Measurements from ENCODE around the gene OR2M3. TPM values are rescaled to one million over a fixed set of nuclear protein-coding genes. Genes with fewer than 3 reads are reported as not detected.

Gene OR2M3
- total and polyA plus RNA-seq, 8 donors, result under 0.01 TPM; not detected in 7

- ATAC-seq, result no peak
- FAIRE-seq, result no peak
- no peak for DNase-seq
- H3K4me1 ChIP-seq, result no peaks in the 10 kb centered on the region
- H3K4me3 ChIP-seq, result no peak overlapping the region
- 26 to 45% methylated on average over 1 of the region's 1 CpG for WGBS, 2 donors
- intact Hi-C loops (cut with DNase I), result no loop called here
- no peaks in the 10 kb centered on the region for H3K9me3 ChIP-seq
- TF ChIP-seq, protein P1, sequence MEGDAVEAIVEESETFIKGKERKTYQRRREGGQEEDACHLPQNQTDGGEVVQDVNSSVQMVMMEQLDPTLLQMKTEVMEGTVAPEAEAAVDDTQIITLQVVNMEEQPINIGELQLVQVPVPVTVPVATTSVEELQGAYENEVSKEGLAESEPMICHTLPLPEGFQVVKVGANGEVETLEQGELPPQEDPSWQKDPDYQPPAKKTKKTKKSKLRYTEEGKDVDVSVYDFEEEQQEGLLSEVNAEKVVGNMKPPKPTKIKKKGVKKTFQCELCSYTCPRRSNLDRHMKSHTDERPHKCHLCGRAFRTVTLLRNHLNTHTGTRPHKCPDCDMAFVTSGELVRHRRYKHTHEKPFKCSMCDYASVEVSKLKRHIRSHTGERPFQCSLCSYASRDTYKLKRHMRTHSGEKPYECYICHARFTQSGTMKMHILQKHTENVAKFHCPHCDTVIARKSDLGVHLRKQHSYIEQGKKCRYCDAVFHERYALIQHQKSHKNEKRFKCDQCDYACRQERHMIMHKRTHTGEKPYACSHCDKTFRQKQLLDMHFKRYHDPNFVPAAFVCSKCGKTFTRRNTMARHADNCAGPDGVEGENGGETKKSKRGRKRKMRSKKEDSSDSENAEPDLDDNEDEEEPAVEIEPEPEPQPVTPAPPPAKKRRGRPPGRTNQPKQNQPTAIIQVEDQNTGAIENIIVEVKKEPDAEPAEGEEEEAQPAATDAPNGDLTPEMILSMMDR (IDR thresholded peaks at IDR 0.05), result no peak
- H3K36me3 ChIP-seq, result no peaks in the 10 kb centered on the region
- no peaks in the 10 kb centered on the region for H3K27me3 ChIP-seq
- H3K27ac ChIP-seq, result no peak overlapping the region
These were observed 2.9 kb upstream of the OR2M3 start for GRCh38 chr1:248194117-248194516.

DNA sequence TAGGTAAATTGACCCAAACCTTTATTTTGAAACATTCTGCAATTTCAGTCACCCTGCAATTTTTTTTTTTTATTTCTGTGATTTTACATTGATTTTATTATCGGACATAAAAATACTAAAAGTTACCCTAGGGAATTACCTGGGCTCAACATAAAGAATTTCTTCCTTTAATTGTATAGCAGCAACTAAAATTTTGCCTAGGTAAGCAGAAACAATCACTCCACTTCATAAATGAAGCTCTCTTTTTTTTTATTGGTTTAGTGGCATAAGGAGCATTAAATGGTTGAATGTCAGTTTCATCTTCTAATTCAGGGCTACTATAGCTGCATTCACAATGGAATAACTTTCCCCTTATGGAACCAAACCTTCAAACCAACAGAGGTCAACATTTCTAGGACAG, 18.8 kb downstream of the OR2M3 start:
- intact Hi-C loops (cut with DNase I), result no loop called here
- no peaks in the 10 kb centered on the region for H3K9me3 ChIP-seq
- H3K36me3 ChIP-seq, result no peaks in the 10 kb centered on the region
- H3K4me1 ChIP-seq, result no peaks in the 10 kb centered on the region
- H3K4me3 ChIP-seq, result no peak overlapping the region
- FAIRE-seq (no peak), ATAC-seq (no peak), DNase-seq (no peak)
- H3K27me3 ChIP-seq, result no peaks in the 10 kb centered on the region
- 84 to 92% methylated on average over 1 of the region's 1 CpG for WGBS, 2 donors
- H3K27ac ChIP-seq, result no peak overlapping the region
- TF ChIP-seq, protein P1 (IDR thresholded peaks at IDR 0.05), result no peak

- Histone ChIP-seq H3K27me3 (no peaks in the 10 kb centered on the region), H3K36me3 (no peaks in the 10 kb centered on the region), H3K9me3 (no peaks in the 10 kb centered on the region), H3K27ac (no peak overlapping the region), H3K4me1 (no peaks in the 10 kb centered on the region), H3K4me3 (no peak overlapping the region)
- ATAC-seq (no peak), DNase-seq (no peak), FAIRE-seq (no peak)
- TF ChIP-seq, protein P1 (IDR thresholded peaks at IDR 0.05), result no peak
- intact Hi-C loops (cut with DNase I), result no loop called here
- whole genome bisulfite sequencing, 2 donors, result 53 to 62% methylated on average over 1 of the region's 1 CpG
These were observed 28.5 kb downstream of the OR2M3 start for GRCh38 chr1:248225537-248225936.

DNA sequence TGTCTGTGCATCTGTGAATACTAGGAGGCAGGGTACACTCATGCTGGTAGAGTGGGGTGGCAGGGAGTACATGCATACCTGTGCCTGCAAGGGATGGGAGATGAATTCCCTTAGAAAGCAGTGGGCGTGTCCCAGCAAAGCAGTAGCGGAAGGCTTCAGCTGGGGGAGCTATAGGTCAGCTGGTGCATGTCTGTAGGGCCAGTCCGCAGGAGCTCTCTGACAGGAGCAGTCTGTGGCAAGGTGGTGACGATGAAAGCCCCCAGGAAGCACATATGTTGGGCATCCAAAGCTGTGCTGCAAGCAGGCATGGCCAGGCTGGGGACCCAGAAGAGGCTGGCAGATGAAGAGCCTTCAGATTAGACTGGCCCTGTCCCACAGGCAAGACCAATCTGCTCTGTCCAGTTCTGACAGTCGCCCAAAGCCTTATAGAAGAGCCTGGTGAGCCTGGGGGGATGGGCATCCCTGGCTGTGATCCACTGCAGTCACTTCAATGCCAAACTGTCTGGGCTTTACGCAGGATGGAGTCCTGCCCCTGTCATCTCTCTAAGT, 32.4 kb downstream of the OR2M3 start:
- intact Hi-C loops (cut with DNase I), result no loop called here
- FAIRE-seq, result no peak
- no peak for ATAC-seq
- Histone ChIP-seq H3K4me3 (no peak overlapping the region), H3K4me1 (no peaks in the 10 kb centered on the region), H3K36me3 (no peaks in the 10 kb centered on the region), H3K27me3 (no peaks in the 10 kb centered on the region), H3K9me3 (no peaks in the 10 kb centered on the region), H3K27ac (no peak overlapping the region)
- TF ChIP-seq, protein P1 (IDR thresholded peaks at IDR 0.05), result no peak
- peak in 1 of 6 donors; percentile 23 for DNase-seq
- WGBS, 2 donors, result 47 to 64% methylated on average over 6 of the region's 6 CpGs

- Histone ChIP-seq H3K4me1 (no peaks in the 10 kb centered on the region), H3K36me3 (no peaks in the 10 kb centered on the region), H3K27ac (no peak within 1 kb of the TSS), H3K27me3 (no peaks in the 10 kb centered on the region), H3K4me3 (no peak within 1 kb of the TSS), H3K9me3 (no peaks in the 10 kb centered on the region)
- TF ChIP-seq, protein P1 (IDR thresholded peaks at IDR 0.05), result no peak
- FAIRE-seq (no peak), ATAC-seq (no peak), DNase-seq (no peak)
- WGBS, 2 donors, result 39 to 52% methylated on average over 2 of the region's 2 CpGs
- intact Hi-C loops (cut with DNase I), result no loop called here
These were observed 34.1 kb downstream of the OR2M3 start, which contains the start of gene OR2M4 for GRCh38 chr1:248231117-248231516. TSS of gene OR2M4 (plus strand) at chr1:248231417. CDS start at chr1:248238929, 7,512 bp downstream.

Measured in pancreas (tissue), 10 donors.